Measurements from ENCODE around the gene PPP1R37. TPM values are rescaled to one million over a fixed set of nuclear protein-coding genes. Genes with fewer than 3 reads are reported as not detected.

The PPP1R37 gene
- total and polyA plus RNA-seq, 2 donors (not counting 1 experiment from before 2014, with no cell fraction given) = 11.3 to 36.0 TPM

- H3K9ac ChIP-seq (ENCODE audit: insufficient read depth, low read length) = no peak overlapping the region
- TF ChIP-seq EZH2 (IDR thresholded peaks at IDR 0.05; ENCODE audit: low read length, missing control alignments) (no peak), CTCF (conservative IDR thresholded peaks at IDR 0.05 in 1 of 2, IDR thresholded peaks at IDR 0.05 in 1 of 2; ENCODE audit: low read depth in 1 of 2, low read length in 2 of 2) (no peak)
- H3K27me3 ChIP-seq (ENCODE audit: control insufficient read depth, insufficient read depth, low read length) = no peaks in the 10 kb centered on the region
- H3K4me2 ChIP-seq (ENCODE audit: extremely low read depth, insufficient read depth, low read length) = no peak overlapping the region
- H3K4me3 ChIP-seq (replicated peaks in 1 of 4; ENCODE audit: control extremely low read depth in 1 of 4, insufficient read depth in 1 of 4, low read depth in 3 of 4, low read length in 4 of 4) = no peak overlapping the region
- H3K4me1 ChIP-seq (ENCODE audit: control insufficient read depth, extremely low read depth, insufficient read depth, low read length) = no peaks in the 10 kb centered on the region
- no peak overlapping the region for H3K27ac ChIP-seq (ENCODE audit: insufficient read depth, low read length)
- DNase-seq (ENCODE audit: low read depth in 2 of 2) = peak in 1 of 2 donors; percentile 18
- no peaks in the 10 kb centered on the region for H3K9me3 ChIP-seq (ENCODE audit: control insufficient read depth, insufficient read depth, low read depth, low read length)
- H2AFZ ChIP-seq (ENCODE audit: low read length) = no peak overlapping the region
- no peaks in the 10 kb centered on the region for H3K79me2 ChIP-seq (ENCODE audit: control insufficient read depth, insufficient read depth, low read length)
- H4K20me1 ChIP-seq (ENCODE audit: control insufficient read depth, extremely low read depth, insufficient read depth, low read length) = no peaks in the 10 kb centered on the region
- H3K36me3 ChIP-seq (ENCODE audit: control insufficient read depth, insufficient read depth, low read length) = peaks cover 44% of the 10 kb centered on the region
These were observed 23.9 kb upstream of the PPP1R37 start for GRCh38 chr19:45069056-45069455.

- Histone ChIP-seq H3K36me3 (ENCODE audit: control insufficient read depth, insufficient read depth, low read length) (peaks cover 39% of the 10 kb centered on the region), H3K4me2 (ENCODE audit: extremely low read depth, insufficient read depth, low read length) (no peak overlapping the region), H3K9ac (ENCODE audit: insufficient read depth, low read length) (no peak overlapping the region), H3K4me3 (replicated peaks in 1 of 4; ENCODE audit: control extremely low read depth in 1 of 4, insufficient read depth in 1 of 4, low read depth in 3 of 4, low read length in 4 of 4) (no peak overlapping the region), H4K20me1 (ENCODE audit: control insufficient read depth, extremely low read depth, insufficient read depth, low read length) (no peaks in the 10 kb centered on the region), H3K27ac (ENCODE audit: insufficient read depth, low read length) (no peak overlapping the region), H3K79me2 (ENCODE audit: control insufficient read depth, insufficient read depth, low read length) (no peaks in the 10 kb centered on the region), H3K27me3 (ENCODE audit: control insufficient read depth, insufficient read depth, low read length) (no peaks in the 10 kb centered on the region), H2AFZ (ENCODE audit: low read length) (no peak overlapping the region), H3K4me1 (ENCODE audit: control insufficient read depth, extremely low read depth, insufficient read depth, low read length) (no peaks in the 10 kb centered on the region), H3K9me3 (ENCODE audit: control insufficient read depth, insufficient read depth, low read depth, low read length) (no peaks in the 10 kb centered on the region)
- no peak for TF ChIP-seq EZH2 (IDR thresholded peaks at IDR 0.05; ENCODE audit: low read length, missing control alignments)
- no peak for TF ChIP-seq CTCF (conservative IDR thresholded peaks at IDR 0.05 in 1 of 2, IDR thresholded peaks at IDR 0.05 in 1 of 2; ENCODE audit: low read depth in 1 of 2, low read length in 2 of 2)
- DNase-seq (ENCODE audit: low read depth in 2 of 2) = no peak
These were observed 22.8 kb upstream of the PPP1R37 start for GRCh38 chr19:45070214-45070613.

GRCh38 chr19:45070861-45071544 lies 22.0 kb upstream of the PPP1R37 start:
- no peak for TF ChIP-seq EZH2 (IDR thresholded peaks at IDR 0.05; ENCODE audit: low read length, missing control alignments)

More at GRCh38 chr19:45070861-45071544, 22.0 kb upstream of the PPP1R37 start:
- H3K36me3 ChIP-seq (ENCODE audit: control insufficient read depth, insufficient read depth, low read length) = peaks cover 36% of the 10 kb centered on the region
- no peaks in the 10 kb centered on the region for H3K4me1 ChIP-seq (ENCODE audit: control insufficient read depth, extremely low read depth, insufficient read depth, low read length)
- H3K79me2 ChIP-seq (ENCODE audit: control insufficient read depth, insufficient read depth, low read length) = no peaks in the 10 kb centered on the region
- no peak overlapping the region for H3K4me2 ChIP-seq (ENCODE audit: extremely low read depth, insufficient read depth, low read length)
- no peak overlapping the region for H3K4me3 ChIP-seq (replicated peaks in 1 of 4; ENCODE audit: control extremely low read depth in 1 of 4, insufficient read depth in 1 of 4, low read depth in 3 of 4, low read length in 4 of 4)
- no peak overlapping the region for H3K27ac ChIP-seq (ENCODE audit: insufficient read depth, low read length)
- H3K27me3 ChIP-seq (ENCODE audit: control insufficient read depth, insufficient read depth, low read length) = no peaks in the 10 kb centered on the region
- no peak overlapping the region for H3K9ac ChIP-seq (ENCODE audit: insufficient read depth, low read length)
- H2AFZ ChIP-seq (ENCODE audit: low read length) = no peak overlapping the region
- H3K9me3 ChIP-seq (ENCODE audit: control insufficient read depth, insufficient read depth, low read depth, low read length) = no peaks in the 10 kb centered on the region
- no peaks in the 10 kb centered on the region for H4K20me1 ChIP-seq (ENCODE audit: control insufficient read depth, extremely low read depth, insufficient read depth, low read length)
- no peak for DNase-seq (ENCODE audit: low read depth in 2 of 2)

Measured in fibroblast of lung (primary cell).